T-helper 2 cell treated with Interferon-gamma antibody and Interleukin-4, amounts not matched to agents 5 μg/mL and 100 μg/mL, for 36 hours (primary cell): ENCODE data around the gene DDIT4L.
"Not testable (repeated sequence)": the region's sequence is repeated elsewhere in the genome, so short reads cannot be mapped to it uniquely, and the experiment has no call there.

Source experiments
- DNase-seq: peaks from one replicate; pipeline ENCODE4 v3.0.0; 2021; ENCODE audit warnings: low spot score
- H3K27ac Mint-ChIP-seq: one replicate; pipeline ENCODE4 v1.8.0; 2021; ENCODE audit warnings: mild to moderate bottlenecking, mixed read lengths
- H3K27me3 Mint-ChIP-seq: one replicate; pipeline ENCODE4 v1.8.0; 2021; ENCODE audit warnings: low read depth, mixed read lengths
- H3K36me3 Mint-ChIP-seq: one replicate; pipeline ENCODE4 v1.8.0; 2021; ENCODE audit warnings: low read depth, mixed read lengths
- H3K4me1 Mint-ChIP-seq: one replicate; pipeline ENCODE4 v1.8.0; 2021; ENCODE audit warnings: low read depth, mixed read lengths
- H3K4me3 Mint-ChIP-seq: one replicate; pipeline ENCODE4 v1.8.0; 2022; ENCODE audit warnings: mild to moderate bottlenecking, moderate library complexity, mixed read lengths
- H3K9me3 Mint-ChIP-seq: one replicate; pipeline ENCODE4 v1.8.0; 2021; ENCODE audit warnings: mixed read lengths

DDIT4L gene

GRCh38 chr4:100189820-100190642 lies at the start of gene DDIT4L:
Gene DDIT4L, minus strand, starts transcription at chr4:100190468. Its CDS starts 485 bp downstream, at chr4:100189983.
- Mint-ChIP-seq H3K4me1 (peaks cover 20% of the 10 kb centered on the region), H3K4me3 (peak within 1 kb of the TSS; percentile 81), H3K27ac (no peak within 1 kb of the TSS), H3K27me3 (peaks cover 38% of the 10 kb centered on the region), H3K9me3 (no peaks in the 10 kb centered on the region), H3K36me3 (peaks cover 2% of the 10 kb centered on the region)
- no peak for DNase-seq

GRCh38 chr4:100240008-100240407 lies 49.7 kb upstream of the DDIT4L start:
- no peak overlapping the region for H3K27ac Mint-ChIP-seq
- peaks cover 4% of the 10 kb centered on the region for H3K9me3 Mint-ChIP-seq
- H3K4me1 Mint-ChIP-seq: peaks cover 5% of the 10 kb centered on the region
- H3K4me3 Mint-ChIP-seq: peak overlapping the region; percentile 30
- no peaks in the 10 kb centered on the region for H3K36me3 Mint-ChIP-seq
- no peak for DNase-seq
- H3K27me3 Mint-ChIP-seq: peaks cover 2% of the 10 kb centered on the region

GRCh38 chr4:100224721-100225120 lies 34.5 kb upstream of the DDIT4L start:
- peaks cover 22% of the 10 kb centered on the region for H3K9me3 Mint-ChIP-seq

GRCh38 chr4:100224160-100224559 lies 33.9 kb upstream of the DDIT4L start:
- Mint-ChIP-seq H3K36me3 (no peaks in the 10 kb centered on the region), H3K4me1 (no peaks in the 10 kb centered on the region), H3K4me3 (no peak overlapping the region), H3K9me3 (peaks cover 22% of the 10 kb centered on the region), H3K27ac (no peak overlapping the region), H3K27me3 (peaks cover 2% of the 10 kb centered on the region)
- DNase-seq: no peak

More at GRCh38 chr4:100224721-100225120, 34.5 kb upstream of the DDIT4L start:
- no peak overlapping the region for H3K4me3 Mint-ChIP-seq
- no peaks in the 10 kb centered on the region for H3K36me3 Mint-ChIP-seq
- peaks cover 2% of the 10 kb centered on the region for H3K27me3 Mint-ChIP-seq
- DNase-seq: no peak
- H3K4me1 Mint-ChIP-seq: no peaks in the 10 kb centered on the region
- H3K27ac Mint-ChIP-seq: no peak overlapping the region

- Mint-ChIP-seq H3K36me3 (no peaks in the 10 kb centered on the region), H3K4me3 (peak overlapping the region; percentile 35), H3K27ac (no peak overlapping the region), H3K9me3 (no peaks in the 10 kb centered on the region), H3K27me3 (peaks cover 34% of the 10 kb centered on the region), H3K4me1 (peaks cover 15% of the 10 kb centered on the region)
- DNase-seq: peak; percentile 42
Measured at GRCh38 chr4:100208964-100209363, 18.7 kb upstream of the DDIT4L start.

GRCh38 chr4:100208459-100208858 lies 18.2 kb upstream of the DDIT4L start:
- H3K4me1 Mint-ChIP-seq: peaks cover 15% of the 10 kb centered on the region
- H3K36me3 Mint-ChIP-seq: no peaks in the 10 kb centered on the region
- no peak overlapping the region for H3K4me3 Mint-ChIP-seq
- no peak overlapping the region for H3K27ac Mint-ChIP-seq
- H3K27me3 Mint-ChIP-seq: peaks cover 31% of the 10 kb centered on the region
- DNase-seq: no peak
- H3K9me3 Mint-ChIP-seq: no peaks in the 10 kb centered on the region

- Mint-ChIP-seq H3K4me3 (no peak overlapping the region), H3K27ac (no peak overlapping the region), H3K27me3 (peaks cover 28% of the 10 kb centered on the region), H3K4me1 (peaks cover 15% of the 10 kb centered on the region), H3K9me3 (no peaks in the 10 kb centered on the region), H3K36me3 (no peaks in the 10 kb centered on the region)
- DNase-seq: no peak
Measured at GRCh38 chr4:100206850-100207249, 16.6 kb upstream of the DDIT4L start.

- Mint-ChIP-seq H3K36me3 (no peaks in the 10 kb centered on the region), H3K27ac (no peak overlapping the region), H3K27me3 (peaks cover 21% of the 10 kb centered on the region), H3K4me1 (no peaks in the 10 kb centered on the region), H3K4me3 (no peak overlapping the region), H3K9me3 (no peaks in the 10 kb centered on the region)
- no peak for DNase-seq
Measured at GRCh38 chr4:100198061-100198460, 7.8 kb upstream of the DDIT4L start.

GRCh38 chr4:100196388-100197071 lies 6.3 kb upstream of the DDIT4L start:
- DNase-seq, H3K36me3 Mint-ChIP-seq, H3K4me3 Mint-ChIP-seq, H3K27ac Mint-ChIP-seq, H3K4me1 Mint-ChIP-seq, H3K9me3 Mint-ChIP-seq: not testable (repeated sequence)
- peaks cover 18% of the 10 kb centered on the region for H3K27me3 Mint-ChIP-seq

GRCh38 chr4:100190643-100191600 lies 654 bp upstream of the DDIT4L start:
- H3K27me3 Mint-ChIP-seq: peaks cover 42% of the 10 kb centered on the region
- peaks cover 20% of the 10 kb centered on the region for H3K4me1 Mint-ChIP-seq
- no peak overlapping the region for H3K27ac Mint-ChIP-seq
- no peak for DNase-seq
- H3K9me3 Mint-ChIP-seq: no peaks in the 10 kb centered on the region
- H3K36me3 Mint-ChIP-seq: peaks cover 2% of the 10 kb centered on the region
- peak overlapping the region; percentile 81 for H3K4me3 Mint-ChIP-seq

GRCh38 chr4:100188829-100189228 lies 1.4 kb downstream of the DDIT4L start:
- Mint-ChIP-seq H3K4me1 (peaks cover 20% of the 10 kb centered on the region), H3K9me3 (no peaks in the 10 kb centered on the region), H3K36me3 (peaks cover 5% of the 10 kb centered on the region), H3K27ac (no peak overlapping the region), H3K27me3 (peaks cover 40% of the 10 kb centered on the region), H3K4me3 (peak overlapping the region; percentile 81)
- DNase-seq: no peak

GRCh38 chr4:100187781-100188180 lies 2.5 kb downstream of the DDIT4L start:
- peaks cover 40% of the 10 kb centered on the region for H3K27me3 Mint-ChIP-seq
- H3K4me3 Mint-ChIP-seq: no peak overlapping the region
- H3K9me3 Mint-ChIP-seq: no peaks in the 10 kb centered on the region

GRCh38 chr4:100184787-100185186 lies 5.5 kb downstream of the DDIT4L start:
- H3K27me3 Mint-ChIP-seq: peaks cover 29% of the 10 kb centered on the region
- H3K4me3 Mint-ChIP-seq: no peak overlapping the region
- no peaks in the 10 kb centered on the region for H3K9me3 Mint-ChIP-seq
- H3K27ac Mint-ChIP-seq: no peak overlapping the region
- no peak for DNase-seq
- peaks cover 5% of the 10 kb centered on the region for H3K36me3 Mint-ChIP-seq
- H3K4me1 Mint-ChIP-seq: peaks cover 13% of the 10 kb centered on the region

More at GRCh38 chr4:100187781-100188180, 2.5 kb downstream of the DDIT4L start:
- Mint-ChIP-seq H3K27ac (no peak overlapping the region), H3K36me3 (peaks cover 5% of the 10 kb centered on the region), H3K4me1 (peaks cover 20% of the 10 kb centered on the region)
- no peak for DNase-seq
